Brain microvascular endothelial cell (primary cell): Measurements from ENCODE around the gene OSBPL7.

Source experiments
- DNase-seq: peaks from one replicate; pipeline ENCODE4 v3.0.0-alpha.2; 2020
- H3K27ac ChIP-seq: fragments of 250-450 bp; sonication (Bioruptor Pico); 2 replicates; pipeline ENCODE4 v1.5.1; 2020; ENCODE audit warnings: mild to moderate bottlenecking, moderate library complexity
- H3K27me3 ChIP-seq: fragments of 250-450 bp; sonication (Bioruptor Pico); replicated peaks from 2 replicates; pipeline ENCODE4 v1.5.1; 2020; ENCODE audit warnings: mild to moderate bottlenecking
- H3K36me3 ChIP-seq: fragments of 250-450 bp; sonication (Bioruptor Pico); replicated peaks from 2 replicates; pipeline ENCODE4 v1.5.1; 2020; ENCODE audit warnings: mild to moderate bottlenecking
- H3K4me3 ChIP-seq: 2 replicates; pipeline ENCODE4 v1.5.1; 2011; ENCODE audit warnings: low read depth, mild to moderate bottlenecking, control low read depth, low read length, moderate library complexity
- CTCF ChIP-seq: IDR thresholded peaks from 2 replicates; pipeline ENCODE4 v1.5.1; 2011; ENCODE audit warnings: low read depth, mild to moderate bottlenecking, moderate library complexity, low read length, control low read depth, inconsistent platforms; ENCODE audit errors: missing control alignments
- in situ Hi-C: cut with HindIII; loops from 2 replicates; pipeline ENCODE4 v1.10.0; 2017; ENCODE audit warnings: low sequenced_read_pairs, low pct_ligation_motif_present

OSBPL7 gene

GRCh38 chr17:47819475-47819874 lies 2.1 kb downstream of the OSBPL7 start:
- no peak for DNase-seq
- Histone ChIP-seq H3K27ac (no peak overlapping the region), H3K4me3 (no peak overlapping the region), H3K27me3 (no peaks in the 10 kb centered on the region), H3K36me3 (peaks cover 31% of the 10 kb centered on the region)
- in situ Hi-C loops, result no loop called here
- TF ChIP-seq CTCF, result no peak

- no peak for DNase-seq
Measured at GRCh38 chr17:47818002-47818695, 3.4 kb downstream of the OSBPL7 start.

GRCh38 chr17:47816947-47817346 lies 4.6 kb downstream of the OSBPL7 start:
- H3K27me3 ChIP-seq, result no peaks in the 10 kb centered on the region
- peaks cover 16% of the 10 kb centered on the region for H3K36me3 ChIP-seq
- H3K4me3 ChIP-seq, result no peak overlapping the region
- TF ChIP-seq CTCF, result no peak
- in situ Hi-C loops, result no loop called here
- no peak overlapping the region for H3K27ac ChIP-seq
- DNase-seq, result no peak

More at GRCh38 chr17:47818002-47818695, 3.4 kb downstream of the OSBPL7 start:
- Histone ChIP-seq H3K4me3 (no peak overlapping the region), H3K27me3 (no peaks in the 10 kb centered on the region), H3K27ac (no peak overlapping the region), H3K36me3 (peaks cover 19% of the 10 kb centered on the region)
- in situ Hi-C loops, result no loop called here
- TF ChIP-seq CTCF, result no peak

- no peaks in the 10 kb centered on the region for H3K27me3 ChIP-seq
Measured at GRCh38 chr17:47816111-47816735, 5.4 kb downstream of the OSBPL7 start.

GRCh38 chr17:47815106-47815918 lies 6.3 kb downstream of the OSBPL7 start:
- Histone ChIP-seq H3K27ac (no peak overlapping the region), H3K27me3 (no peaks in the 10 kb centered on the region), H3K4me3 (no peak overlapping the region), H3K36me3 (peaks cover 16% of the 10 kb centered on the region)
- in situ Hi-C loops, result no loop called here
- TF ChIP-seq CTCF, result no peak
- DNase-seq, result no peak

More at GRCh38 chr17:47816111-47816735, 5.4 kb downstream of the OSBPL7 start:
- in situ Hi-C loops, result no loop called here
- no peak for TF ChIP-seq CTCF
- no peak overlapping the region for H3K4me3 ChIP-seq
- H3K27ac ChIP-seq, result no peak overlapping the region
- no peak for DNase-seq
- peaks cover 16% of the 10 kb centered on the region for H3K36me3 ChIP-seq
